Right renal cortex interstitium (tissue), 3 donors: ENCODE results near the gene PRM1. TPM values are rescaled to one million over a fixed set of nuclear protein-coding genes. Genes with fewer than 3 reads are reported as not detected.
A peak's percentile ranks its signal among the peaks of the same experiment; 100 is the strongest.

Experiments used
- DNase-seq, 3 donors: peaks; one replicate each; pipeline ENCODE4 v3.0.0-alpha.2; 2013; ENCODE audit warnings: low read depth in 3 of 3, low spot score in 2 of 3
- polyA plus RNA-seq, 3 donors: library from polyadenylated mRNA; unstranded; fragments of 120-200 nt; gene quantifications; one replicate each; pipeline ENCODE4 v1.2.1, GENCODE V29; 2013; ENCODE audit not compliant: insufficient read length in 3 of 3

PRM1 gene
- polyA plus RNA-seq, 3 donors = not detected

DNA sequence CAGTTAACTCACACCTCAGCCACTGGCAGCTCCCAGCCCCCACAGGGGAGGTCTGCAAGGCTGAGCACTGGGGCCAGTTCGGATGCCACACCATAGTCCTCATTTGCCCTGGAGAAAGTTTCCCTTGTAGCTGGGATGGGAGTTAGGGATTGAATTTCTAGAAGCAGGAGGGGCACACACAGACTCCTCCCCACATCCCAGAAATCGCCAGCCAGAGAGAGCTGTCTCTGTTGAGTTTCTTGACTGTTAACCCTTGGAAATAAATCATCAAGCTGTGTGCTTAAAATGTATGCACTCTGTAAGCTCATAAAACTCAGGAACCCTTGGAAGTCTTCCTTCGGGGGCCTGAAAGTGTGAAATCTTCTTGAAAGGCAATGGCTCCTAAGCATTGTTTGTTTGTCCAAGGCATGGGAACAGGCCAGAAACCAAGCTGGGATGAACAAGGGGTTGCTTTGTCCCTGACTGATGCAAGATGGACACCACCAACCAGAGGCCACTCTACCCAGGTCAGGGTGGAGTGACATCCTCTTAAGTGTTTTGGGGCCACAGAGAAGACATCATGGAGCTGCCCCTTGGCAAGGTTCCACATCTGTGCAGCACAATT is 7.3 kb downstream of the PRM1 start:
- peak in 2 of 3 donors; percentile 67 to 74 for DNase-seq

DNA sequence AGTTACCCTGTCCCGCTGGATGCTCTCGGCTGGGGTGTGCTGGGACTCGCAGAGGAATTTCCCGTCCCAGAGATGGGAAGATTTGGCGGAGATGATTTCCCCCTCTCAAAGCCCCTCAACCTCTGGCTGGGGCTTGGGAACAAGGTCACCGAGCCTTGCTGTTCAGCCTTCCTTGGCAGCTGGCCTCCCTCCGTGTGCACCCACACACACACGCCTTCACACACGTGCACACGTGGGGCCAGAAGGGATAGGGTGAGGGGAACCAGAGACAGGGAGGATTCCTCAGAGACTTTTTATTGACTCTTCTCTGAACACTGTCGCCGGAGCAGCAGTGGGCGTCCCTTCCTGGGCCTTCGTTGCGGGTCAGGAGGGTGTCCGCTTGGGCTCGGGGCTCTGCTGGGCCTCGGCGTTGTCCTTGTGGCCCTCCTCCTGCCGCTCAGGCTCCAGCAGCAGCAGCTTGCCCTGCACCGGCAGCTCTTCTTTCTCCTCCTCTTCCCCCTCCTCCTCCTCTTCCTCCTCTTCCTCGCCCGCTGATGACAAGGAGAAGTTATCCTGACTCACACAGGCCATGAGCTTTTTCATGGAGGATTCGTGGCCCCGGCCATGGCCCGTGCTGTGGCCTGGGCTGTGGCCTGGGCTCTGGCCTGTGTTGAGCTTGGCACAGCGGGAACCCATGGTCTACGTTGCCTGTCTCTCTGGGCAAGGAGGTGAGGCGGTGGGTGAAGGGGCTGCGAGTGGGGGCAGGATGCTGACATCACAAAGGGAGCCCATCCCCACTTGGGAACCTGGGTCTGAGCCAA is 8.0 kb downstream of the PRM1 start, which contains the start of gene PRM3:
TSS of gene PRM3 (minus strand) at position 709 of the 800 bp plus-strand sequence. CDS start at position 675, 34 bp downstream.
- DNase-seq = no peak

DNA sequence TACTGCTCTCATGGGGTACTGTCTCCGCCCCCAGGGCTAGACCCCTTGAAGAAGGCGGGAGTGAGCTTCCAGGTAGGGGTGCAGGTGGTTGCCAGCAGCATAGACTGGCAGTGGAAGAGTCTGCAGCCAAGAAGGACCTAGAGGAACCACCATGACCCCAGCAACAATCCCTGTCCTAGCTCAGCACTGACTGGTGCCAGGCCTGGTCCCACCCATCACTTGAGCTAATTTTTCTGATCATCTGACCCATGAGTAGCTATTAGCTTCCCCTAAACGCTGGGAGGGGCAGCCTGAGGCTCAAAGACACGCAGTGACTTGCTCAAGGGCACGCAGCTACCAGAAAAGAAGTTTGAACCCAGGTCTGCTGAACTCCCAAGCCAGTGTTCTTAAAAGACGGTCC is 8.6 kb downstream of the PRM1 start:
- no peak for DNase-seq

DNA sequence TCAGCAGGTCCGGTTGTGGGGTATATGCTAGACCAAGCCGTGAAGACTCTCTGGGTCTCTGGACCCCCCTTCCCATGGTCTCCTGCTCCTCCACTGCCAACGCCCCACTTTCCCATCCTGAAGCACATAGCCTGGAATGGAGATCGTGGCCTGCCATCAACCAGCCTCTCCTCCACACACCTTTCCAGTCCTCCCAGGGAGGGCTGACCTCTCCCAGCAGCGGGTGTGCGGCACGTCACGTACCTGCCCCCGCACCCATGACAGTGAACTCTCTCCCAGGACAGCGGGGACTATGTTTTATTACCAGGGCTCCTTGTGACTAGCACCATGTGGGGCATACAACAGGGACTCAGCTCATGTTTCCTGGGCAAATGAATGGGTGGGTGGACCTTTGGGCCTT is 9.5 kb downstream of the PRM1 start:
- DNase-seq = no peak

DNA sequence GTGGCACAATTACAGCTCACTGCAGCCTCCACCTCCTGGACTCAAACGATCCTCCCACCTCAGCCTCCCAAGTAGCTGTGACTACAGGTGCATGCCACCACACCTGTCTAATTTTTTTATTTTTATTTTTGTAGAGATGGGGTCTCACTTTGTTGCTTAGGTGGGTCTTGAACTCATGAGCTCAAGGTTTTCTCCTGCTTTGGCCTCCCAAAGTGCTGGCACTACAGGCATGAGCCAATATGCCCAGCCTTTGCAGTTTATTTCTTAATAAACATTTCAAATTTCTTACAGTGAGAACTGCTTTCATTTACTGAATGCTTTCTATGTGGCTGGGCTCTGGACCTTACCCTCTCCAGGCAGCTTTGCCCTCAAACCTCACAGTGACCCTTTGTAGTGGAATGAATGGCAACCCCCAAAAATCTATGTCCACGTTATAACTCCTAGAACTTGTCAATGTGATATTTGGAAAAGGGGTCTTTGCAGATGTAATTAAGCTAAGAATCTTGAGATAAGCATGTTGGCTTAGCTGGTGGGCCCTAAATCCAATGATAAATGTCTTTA is 10.4 kb downstream of the PRM1 start:
- DNase-seq = no peak

DNA sequence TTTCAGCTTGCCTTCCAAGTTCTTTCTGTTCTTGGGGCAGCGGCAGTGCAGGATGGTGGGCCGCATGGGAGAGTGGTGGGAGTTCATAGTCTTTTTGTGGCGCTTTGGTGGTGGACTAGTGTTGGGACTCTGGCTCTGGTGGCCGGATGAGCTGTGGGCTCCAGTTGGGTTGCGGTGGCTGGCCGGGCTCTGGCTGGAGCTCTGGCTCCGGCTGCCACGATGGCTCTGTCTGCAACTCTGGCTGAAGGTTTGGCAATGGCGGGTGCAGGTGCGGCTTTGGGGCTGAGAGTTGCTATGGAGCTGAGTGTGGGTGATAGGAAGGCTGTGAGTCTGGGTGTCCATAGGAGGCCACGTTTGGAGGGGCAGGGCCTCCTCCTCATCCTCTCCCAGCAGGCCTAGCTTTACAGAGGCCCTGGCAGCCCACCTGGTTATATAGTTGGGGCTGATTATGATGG is 12.2 kb downstream of the PRM1 start, which contains the start of gene TNP2:
TSS of gene TNP2 (minus strand) at position 405 of the 455 bp plus-strand sequence. CDS start at position 342, 63 bp downstream.
- DNase-seq = no peak

DNA sequence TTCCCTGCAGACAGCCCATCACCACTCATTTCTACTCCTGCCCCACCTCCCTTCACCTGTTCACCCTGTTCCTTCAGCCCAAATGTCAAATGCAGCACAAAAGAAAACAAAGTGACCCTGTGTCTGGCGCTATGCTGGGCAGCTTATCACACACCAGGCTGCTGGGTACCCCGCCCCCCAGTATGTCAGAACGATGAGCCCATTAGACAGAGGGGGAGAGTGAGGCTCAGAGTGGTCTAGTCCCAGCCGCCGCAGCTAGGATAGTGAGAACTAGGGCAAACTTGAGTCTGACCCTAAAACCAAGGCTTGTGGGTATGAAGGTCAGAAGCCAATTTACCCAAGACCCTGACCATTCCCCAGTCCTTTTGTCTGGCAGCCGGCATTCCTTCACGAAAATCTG is 16.0 kb downstream of the PRM1 start:
- no peak for DNase-seq

DNA sequence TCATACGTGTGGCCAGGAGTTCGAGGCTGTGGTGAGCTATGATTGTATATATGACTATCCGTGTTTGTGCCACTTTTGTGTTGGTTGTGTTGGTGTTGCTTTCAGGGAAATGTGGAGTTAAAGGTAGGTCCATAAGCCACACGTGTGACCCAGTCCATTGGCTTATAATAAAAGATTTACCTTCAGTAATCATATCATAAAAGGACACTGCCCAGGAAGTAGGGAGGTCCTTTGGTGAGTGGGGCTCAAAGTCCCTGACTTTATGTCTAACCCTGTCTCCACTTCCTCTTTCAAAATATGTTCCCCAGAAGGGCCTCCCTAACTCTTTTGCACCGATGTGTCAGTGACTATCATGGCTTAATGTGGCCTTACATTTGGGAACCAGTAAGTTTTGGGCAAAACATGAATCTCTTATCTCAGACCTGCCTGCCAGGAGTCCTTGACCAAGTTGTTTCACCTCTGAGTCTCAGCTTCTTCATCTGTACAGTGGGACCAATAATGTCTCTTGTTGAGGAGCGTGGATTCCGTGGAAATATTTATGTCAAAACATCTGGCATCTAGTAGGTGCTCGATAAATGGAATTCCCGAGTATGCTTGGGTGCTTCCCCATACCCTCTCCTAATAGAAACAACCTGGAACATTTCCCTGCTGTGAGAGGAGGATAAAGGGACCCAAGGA is 16.8 kb downstream of the PRM1 start:
- no peak for DNase-seq

DNA sequence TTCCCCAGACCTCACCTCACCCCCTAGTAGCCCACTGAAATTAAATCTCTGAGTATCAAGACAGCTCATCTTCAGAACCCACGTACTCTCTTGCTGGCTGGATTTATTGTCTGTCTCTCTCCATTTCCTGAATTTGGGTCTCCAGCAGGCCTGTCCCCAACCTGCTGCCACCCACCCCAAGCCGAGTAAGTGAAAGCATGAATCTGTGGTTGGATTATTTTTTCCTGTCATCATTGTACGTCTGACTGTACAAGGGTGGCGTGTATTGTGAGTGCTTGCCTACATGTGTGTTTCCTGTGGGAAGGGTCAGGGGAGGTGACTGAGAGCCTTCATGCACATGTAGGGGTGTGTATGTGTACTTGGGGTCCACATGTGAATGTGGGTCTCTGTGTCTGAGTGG is 17.4 kb downstream of the PRM1 start:
- DNase-seq = no peak

DNA sequence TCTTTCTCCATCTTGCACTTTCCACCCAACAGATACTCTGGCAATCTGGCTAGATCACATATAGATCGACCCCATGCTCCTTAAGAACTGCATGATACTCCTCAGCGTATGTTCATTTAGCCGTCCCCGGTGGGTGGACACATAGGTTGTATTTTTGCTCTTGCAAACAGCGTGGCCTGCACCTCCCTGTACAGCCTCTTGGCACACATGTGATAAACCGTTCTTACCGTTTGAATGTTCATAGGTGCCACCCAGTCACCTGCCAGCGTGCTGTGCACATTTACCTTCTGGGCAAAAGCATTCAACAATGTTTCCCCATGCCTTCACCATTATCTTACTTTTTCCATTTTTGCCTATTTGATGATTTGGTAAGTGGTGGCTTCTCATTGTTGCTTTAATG is 18.2 kb downstream of the PRM1 start:
- DNase-seq = no peak

DNA sequence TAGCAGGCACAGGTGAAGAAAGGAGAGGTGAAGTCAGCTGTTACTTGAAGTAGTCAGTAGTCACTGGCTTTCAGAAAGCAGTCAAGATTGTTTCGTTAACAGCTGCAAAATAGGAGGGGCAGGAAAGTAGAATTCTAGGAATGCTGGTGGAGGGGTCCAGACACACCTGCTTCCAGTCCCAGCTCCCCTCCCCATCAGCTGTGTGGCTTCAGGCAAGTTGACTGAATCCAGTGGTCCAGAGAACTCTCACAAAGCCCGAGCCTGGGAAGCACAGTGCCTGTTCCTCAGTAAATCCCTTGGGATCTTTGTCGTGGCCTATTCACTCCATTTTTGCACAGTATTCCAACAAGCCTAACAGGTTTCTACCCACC is 20.5 kb downstream of the PRM1 start:
- no peak for DNase-seq

DNA sequence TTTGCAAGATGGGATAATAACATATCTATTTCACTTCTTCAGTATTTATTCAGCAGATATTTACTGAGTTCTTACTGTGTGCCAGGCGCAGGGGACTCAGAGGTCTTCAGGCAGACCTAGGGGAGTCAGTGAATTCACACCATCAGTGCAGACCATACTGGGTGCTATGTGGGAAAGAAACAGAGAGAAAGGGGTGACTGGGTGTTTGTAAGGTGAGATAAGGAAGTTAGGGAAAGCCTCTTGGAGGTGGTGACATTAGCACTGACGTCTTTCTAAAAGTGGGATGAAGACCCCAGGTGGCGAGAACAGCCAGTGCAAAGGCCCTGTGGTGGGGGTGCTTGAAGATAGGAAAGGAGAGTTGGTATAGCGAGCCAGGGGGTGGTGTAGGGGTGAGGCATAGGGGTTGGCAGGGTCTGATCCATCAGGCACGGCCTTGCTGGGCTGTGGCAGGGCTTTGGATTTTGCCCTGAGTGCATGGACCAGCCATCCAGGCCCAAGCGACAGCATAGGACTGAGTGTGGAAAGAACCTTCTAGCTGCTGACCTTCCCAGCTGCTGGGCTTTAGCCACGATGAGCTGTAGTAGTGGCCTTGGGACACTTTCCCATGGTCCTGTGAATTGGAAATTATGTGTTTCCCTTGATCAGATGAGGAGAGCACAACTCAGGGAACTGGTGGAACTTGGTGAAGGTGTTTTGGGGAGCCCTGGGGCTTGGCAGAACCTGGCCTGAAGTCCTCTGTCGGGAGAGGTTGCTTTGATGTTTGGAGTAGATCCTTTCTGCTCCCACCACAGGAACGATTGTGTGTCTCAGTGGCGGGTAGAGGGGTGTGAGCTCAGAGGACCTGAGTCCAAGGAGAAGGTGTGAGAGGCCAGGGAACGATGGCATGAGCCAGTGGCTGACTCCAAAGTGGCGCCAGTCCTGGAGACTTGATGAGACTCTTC is 21.2 kb downstream of the PRM1 start:
- no peak for DNase-seq

DNA sequence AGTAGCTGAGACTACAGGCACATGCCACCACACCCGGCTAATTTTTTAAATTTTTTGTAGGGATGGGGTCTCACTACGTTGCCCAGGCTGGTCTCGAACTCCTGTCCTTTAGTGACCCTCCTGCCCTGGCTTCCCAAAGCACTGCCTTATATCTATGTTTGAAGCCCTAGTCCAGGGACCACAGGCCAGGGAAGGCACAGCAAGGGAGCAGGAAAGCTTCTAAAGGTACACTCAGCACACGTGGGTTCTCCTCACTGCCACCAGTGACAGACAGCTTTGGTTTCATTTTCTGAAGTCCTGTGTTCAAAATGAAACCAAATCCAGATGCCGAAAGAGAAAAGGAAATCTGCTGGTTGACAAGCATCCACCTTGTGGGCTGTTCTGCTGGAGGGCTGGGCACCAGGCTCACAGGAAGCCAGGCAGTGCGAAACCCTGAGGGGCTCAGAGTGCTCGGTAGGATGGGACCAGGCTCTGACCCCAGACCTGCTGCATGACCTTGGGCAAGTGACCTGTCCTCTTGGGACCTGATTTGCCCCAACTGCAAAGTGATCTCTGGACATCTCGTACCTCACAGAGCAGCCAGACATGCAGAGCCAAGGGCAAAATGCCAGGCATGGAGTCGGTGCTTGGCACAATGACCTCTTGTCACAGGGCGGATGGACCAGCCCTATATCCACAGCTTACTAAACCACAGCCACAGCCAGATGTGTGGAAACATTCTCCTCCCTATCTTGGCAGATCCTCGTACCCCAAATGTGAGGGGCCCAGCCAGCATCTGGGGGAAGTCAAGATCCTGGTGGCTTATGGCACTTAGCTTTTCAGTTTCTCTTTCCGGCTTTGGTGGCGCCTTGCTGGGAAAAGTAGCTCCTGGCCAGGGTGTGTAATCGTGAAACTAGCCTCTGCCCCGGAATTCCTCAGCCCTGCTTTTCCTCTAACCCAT is 22.3 kb downstream of the PRM1 start:
- no peak for DNase-seq

DNA sequence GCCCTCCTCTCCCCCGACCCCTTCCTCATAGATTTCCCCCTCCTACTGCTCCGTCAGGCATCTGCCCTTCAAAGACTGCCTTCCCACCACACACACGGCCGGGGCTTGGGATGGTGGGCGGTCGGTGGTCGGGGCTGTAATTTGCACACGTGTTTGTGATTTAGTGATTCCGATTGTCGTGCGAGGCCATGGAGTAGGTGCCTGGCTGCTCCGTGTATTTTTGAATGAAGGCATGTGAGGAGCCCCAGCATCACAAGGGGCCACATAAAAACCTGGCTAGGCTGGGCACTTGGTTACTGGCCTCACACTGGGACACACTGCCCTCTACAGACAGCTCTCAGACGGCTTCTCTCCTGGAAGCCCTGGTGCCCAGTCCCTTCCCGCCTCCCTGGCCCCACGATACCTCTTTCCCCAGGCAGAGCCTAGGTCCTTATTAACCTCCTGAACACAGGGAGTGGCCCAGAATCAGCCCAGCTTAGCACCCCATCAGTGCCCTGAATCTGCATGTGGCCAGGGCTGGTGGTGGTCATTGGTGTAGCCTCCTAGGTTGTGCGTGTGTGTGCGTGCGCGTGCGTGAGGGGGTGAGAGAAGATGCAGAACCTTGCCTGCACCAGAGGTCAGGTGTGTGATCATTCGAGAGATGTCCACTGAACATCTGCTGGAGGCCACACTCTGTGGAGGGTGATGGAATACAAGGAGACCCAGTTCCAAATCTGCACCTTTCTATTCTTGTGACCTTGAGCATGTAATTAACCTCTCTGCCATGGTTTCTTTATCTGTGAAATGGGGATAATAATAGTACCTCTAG is 23.8 kb downstream of the PRM1 start:
- DNase-seq = peak in 2 of 3 donors; percentile 61 to 80

DNA sequence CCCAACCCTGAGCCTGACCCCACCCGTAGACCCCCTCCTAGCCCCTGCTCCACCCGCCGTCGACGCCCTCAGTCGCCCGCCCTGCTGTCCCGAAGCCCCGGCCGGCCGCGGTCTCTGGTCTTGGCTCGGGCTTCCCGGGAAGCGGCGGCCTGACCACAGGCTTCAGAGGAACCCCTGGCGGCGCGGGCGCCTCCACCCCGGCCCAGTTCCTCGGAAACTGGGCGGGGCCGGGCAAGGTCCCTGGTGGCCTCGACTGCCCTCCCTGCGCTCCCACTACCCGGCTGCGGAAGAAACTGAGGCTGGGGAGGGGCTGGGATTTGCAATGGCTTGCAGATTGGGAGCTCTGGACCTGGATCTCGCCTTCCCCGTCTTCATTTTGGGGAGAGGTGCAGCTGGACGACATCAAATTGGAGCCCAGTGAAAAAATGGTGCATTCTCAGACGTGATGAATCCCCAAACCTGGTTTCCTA is 24.4 kb downstream of the PRM1 start:
- DNase-seq = no peak

DNA sequence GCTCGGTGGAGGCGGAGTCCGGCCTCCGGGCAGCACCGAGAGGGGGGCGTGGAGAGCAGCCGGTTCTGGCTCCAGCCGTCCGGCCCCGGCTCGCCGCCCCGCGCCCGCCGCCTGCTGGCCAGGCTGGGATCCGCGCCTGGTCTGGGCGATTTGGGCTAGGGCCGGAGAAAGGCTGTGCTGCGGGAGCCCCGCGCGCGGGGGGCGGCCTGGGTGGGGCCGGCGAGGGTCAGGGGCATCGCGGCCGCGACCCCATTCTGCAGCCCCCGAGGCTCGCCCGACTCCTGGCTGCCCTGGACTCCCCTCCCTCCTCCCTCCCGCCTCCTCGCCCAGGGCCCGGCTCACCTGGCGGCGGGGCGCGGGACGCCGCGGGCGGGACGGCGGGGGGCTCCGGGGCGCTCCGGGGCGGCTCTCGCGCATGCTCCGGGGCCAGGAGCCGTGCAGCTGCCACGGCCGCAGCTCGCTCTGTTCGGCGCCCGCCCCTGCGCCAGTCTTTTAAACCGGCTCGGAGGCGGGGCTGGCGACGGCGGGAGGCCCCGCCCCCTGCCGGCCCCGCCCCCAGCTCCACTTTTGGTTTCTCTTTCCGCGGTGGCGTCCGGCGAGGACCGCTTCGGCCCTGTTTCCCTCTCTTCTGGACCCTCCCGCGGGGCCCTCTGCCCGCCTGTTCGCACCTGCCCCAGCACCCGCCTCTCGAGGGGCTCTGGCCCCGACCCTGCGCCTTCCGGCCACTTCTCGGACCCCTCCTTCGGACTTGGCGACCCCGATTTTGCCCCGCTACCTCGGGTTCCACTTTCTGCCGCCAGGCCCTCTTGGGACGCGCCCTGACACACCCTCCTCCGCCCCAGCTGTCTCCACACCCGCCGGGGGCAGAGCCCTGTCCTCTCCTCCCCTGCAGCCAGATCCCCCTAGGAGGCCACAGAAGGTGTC is 25.1 kb downstream of the PRM1 start, which contains the start of gene SOCS1:
TSS of gene SOCS1 (minus strand) at position 468 of the 924 bp plus-strand sequence. CDS start 726 bp downstream, outside the sequence.
- peak in 2 of 3 donors; percentile 72 to 78 for DNase-seq
